HEK293T (cell line): ENCODE data around the gene SHC4.
A peak's percentile ranks its signal among the peaks of the same experiment; 100 is the strongest.

Experiments used
- CTCF ChIA-PET: fragments of 350-600 bp; formaldehyde crosslinking; extraction: SDS; loops from one replicate; lab custom pipeline; 2021; ENCODE audit warnings: antibody characterized with exemption, inconsistent platforms; lab: Yijun Ruan, JAX
- POLR2A ChIA-PET: fragments of 350-600 bp; formaldehyde crosslinking; extraction: SDS; loops from one replicate; lab custom pipeline; 2020; ENCODE audit warnings: antibody characterized with exemption, inconsistent platforms; lab: Yijun Ruan, JAX
- DNase-seq: peaks from one replicate; pipeline ENCODE4 v3.0.0; 2012; ENCODE audit warnings: mixed read lengths; ENCODE audit errors: extremely low spot score
- ARNT ChIP-seq: fragments of 450-650 bp; IDR thresholded peaks from 2 replicates; pipeline ENCODE4 v1.6.1; 2017; ENCODE audit warnings: mild to moderate bottlenecking
- BHLHE40 ChIP-seq: fragments of 450-650 bp; IDR thresholded peaks from 2 replicates; pipeline ENCODE4 v1.6.1; 2016; ENCODE audit warnings: mild to moderate bottlenecking, moderate library complexity, borderline replicate concordance
- CTBP1 ChIP-seq: fragments of 450-650 bp; IDR thresholded peaks from 2 replicates; pipeline ENCODE4 v1.6.1; 2016; ENCODE audit warnings: borderline replicate concordance
- ELF4 ChIP-seq: fragments of 450-650 bp; IDR thresholded peaks from 2 replicates; pipeline ENCODE4 v1.6.1; 2017; ENCODE audit warnings: antibody characterized with exemption
- FOXA1 ChIP-seq: fragments of 450-650 bp; IDR thresholded peaks from 2 replicates; pipeline ENCODE4 v1.6.1; 2016; ENCODE audit warnings: mild to moderate bottlenecking
- FOXK2 ChIP-seq: fragments of 450-650 bp; IDR thresholded peaks from 2 replicates; pipeline ENCODE4 v1.6.1; 2016; ENCODE audit warnings: mild to moderate bottlenecking
- FOXM1 ChIP-seq: fragments of 450-650 bp; IDR thresholded peaks from 2 replicates; pipeline ENCODE4 v1.6.1; 2017; ENCODE audit warnings: mild to moderate bottlenecking, borderline replicate concordance
- HDGF ChIP-seq: fragments of 450-650 bp; IDR thresholded peaks from 2 replicates; pipeline ENCODE4 v1.6.1; 2017; ENCODE audit warnings: antibody characterized with exemption, borderline replicate concordance
- L3MBTL2 ChIP-seq: fragments of 450-650 bp; conservative IDR thresholded peaks from 2 replicates; pipeline ENCODE4 v1.6.1; 2016; ENCODE audit warnings: mild to moderate bottlenecking
- LEF1 ChIP-seq: fragments of 450-650 bp; IDR thresholded peaks from 2 replicates; pipeline ENCODE4 v1.6.1; 2017; ENCODE audit warnings: mild to moderate bottlenecking, borderline replicate concordance
- NFRKB ChIP-seq: fragments of 450-650 bp; IDR thresholded peaks from 2 replicates; pipeline ENCODE4 v1.6.1; 2016; ENCODE audit warnings: mild to moderate bottlenecking, moderate library complexity
- PKNOX1 ChIP-seq: fragments of 450-650 bp; IDR thresholded peaks from 2 replicates; pipeline ENCODE4 v1.6.1; 2016
- SP1 ChIP-seq: fragments of 450-650 bp; IDR thresholded peaks from 2 replicates; pipeline ENCODE4 v1.6.1; 2017
- SUZ12 ChIP-seq: fragments of 450-650 bp; IDR thresholded peaks from 2 replicates; pipeline ENCODE4 v1.6.1; 2016; ENCODE audit warnings: mild to moderate bottlenecking
- TARDBP ChIP-seq: fragments of 450-650 bp; IDR thresholded peaks from 2 replicates; pipeline ENCODE4 v1.6.1; 2016
- ZNF384 ChIP-seq: fragments of 450-650 bp; IDR thresholded peaks from 2 replicates; pipeline ENCODE4 v1.6.1; 2016

Gene SHC4

DNA sequence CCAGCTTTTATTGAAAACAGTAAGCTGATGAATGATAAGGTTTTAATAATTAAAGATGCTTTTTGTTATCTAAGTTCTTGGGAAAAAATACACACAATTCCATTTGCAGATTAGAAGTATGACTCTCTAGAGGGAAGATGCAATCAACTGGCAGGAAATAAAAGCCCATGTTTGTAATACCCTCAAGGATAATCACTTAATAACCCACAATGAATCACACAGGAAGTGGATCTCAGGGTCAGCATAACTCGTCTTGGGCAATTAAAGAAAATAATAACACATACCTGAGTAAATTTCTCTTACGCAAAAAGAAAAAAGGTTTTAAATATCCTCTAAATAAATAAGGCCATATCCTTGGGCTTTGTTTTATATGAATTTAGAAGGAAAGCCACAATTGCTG, 95.2 kb downstream of the SHC4 start:
- ChIA-PET POLR2A (interaction anchor here (5.4 kb wide), 1 partner anchor 9 kb away, joined by 33 read pairs; the partner anchor contains the start of gene EID1), CTCF (no interaction called here)
- TF ChIP-seq SP1: no peak
- TF ChIP-seq SUZ12: no peak
- TF ChIP-seq FOXM1: no peak
- TF ChIP-seq FOXK2: no peak
- no peak for TF ChIP-seq CTBP1
- no peak for TF ChIP-seq HDGF
- TF ChIP-seq ARNT: no peak
- no peak for DNase-seq

DNA sequence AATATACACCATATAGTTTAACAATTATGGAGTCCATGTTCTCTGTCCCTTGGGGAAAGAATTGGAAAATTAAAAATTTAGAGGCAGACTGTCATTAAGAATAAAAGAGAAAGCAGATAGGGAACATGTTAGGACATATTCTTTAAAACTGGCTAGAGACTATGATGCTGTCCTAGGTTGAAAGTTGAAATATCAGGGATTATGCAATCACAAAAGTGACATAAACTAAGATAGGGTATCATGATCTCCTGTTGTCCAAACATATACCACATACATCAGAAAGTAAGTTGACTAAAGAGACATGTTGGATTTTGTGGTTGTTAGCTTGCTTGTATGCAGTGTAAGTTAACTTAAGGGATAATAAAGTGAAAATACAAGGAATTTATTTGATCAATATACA, 95.7 kb downstream of the SHC4 start:
- no peak for DNase-seq
- TF ChIP-seq TARDBP (no peak), ARNT (no peak)
- CTCF ChIA-PET: no interaction called here
- POLR2A ChIA-PET: interaction anchor here (5.4 kb wide), 1 partner anchor 10 kb away, joined by 33 read pairs; the partner anchor contains the start of gene EID1

DNA sequence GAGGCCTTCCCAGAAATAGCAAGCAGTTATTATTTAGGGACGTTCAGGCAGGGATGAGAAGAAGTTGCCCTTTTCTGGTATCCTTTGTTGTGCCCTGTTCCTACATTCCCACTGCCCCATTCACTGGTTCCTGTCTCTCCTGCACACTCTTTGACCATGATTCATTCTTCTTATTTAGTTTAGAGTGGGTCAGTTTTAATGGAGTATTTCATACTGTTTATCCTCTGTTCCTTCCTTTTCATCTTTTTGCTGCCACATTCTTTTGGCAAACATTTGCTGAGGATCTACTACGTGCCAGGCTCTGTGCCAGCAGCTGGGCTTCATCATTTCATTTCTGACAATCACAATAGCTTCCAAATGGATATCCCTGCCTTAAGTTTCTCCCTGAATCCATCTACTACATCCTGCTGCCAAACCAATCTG, 97.6 kb downstream of the SHC4 start:
- TF ChIP-seq CTBP1 (no peak), FOXA1 (no peak), FOXM1 (no peak), PKNOX1 (no peak), ELF4 (no peak), ARNT (no peak), TARDBP (no peak), ZNF384 (no peak), NFRKB (no peak), SUZ12 (no peak), BHLHE40 (no peak), SP1 (no peak), LEF1 (no peak)
- CTCF ChIA-PET: interaction anchor here (2.7 kb wide), 1 partner anchor 109 kb away, joined by 7 read pairs; no protein-coding TSS in a partner anchor
- no peak for DNase-seq
- POLR2A ChIA-PET: interaction anchor here (1.4 to 5.4 kb wide), 2 partner anchors 12 to 110 kb away, joined by 8 to 33 read pairs; partner anchors contain the start of gene EID1

DNA sequence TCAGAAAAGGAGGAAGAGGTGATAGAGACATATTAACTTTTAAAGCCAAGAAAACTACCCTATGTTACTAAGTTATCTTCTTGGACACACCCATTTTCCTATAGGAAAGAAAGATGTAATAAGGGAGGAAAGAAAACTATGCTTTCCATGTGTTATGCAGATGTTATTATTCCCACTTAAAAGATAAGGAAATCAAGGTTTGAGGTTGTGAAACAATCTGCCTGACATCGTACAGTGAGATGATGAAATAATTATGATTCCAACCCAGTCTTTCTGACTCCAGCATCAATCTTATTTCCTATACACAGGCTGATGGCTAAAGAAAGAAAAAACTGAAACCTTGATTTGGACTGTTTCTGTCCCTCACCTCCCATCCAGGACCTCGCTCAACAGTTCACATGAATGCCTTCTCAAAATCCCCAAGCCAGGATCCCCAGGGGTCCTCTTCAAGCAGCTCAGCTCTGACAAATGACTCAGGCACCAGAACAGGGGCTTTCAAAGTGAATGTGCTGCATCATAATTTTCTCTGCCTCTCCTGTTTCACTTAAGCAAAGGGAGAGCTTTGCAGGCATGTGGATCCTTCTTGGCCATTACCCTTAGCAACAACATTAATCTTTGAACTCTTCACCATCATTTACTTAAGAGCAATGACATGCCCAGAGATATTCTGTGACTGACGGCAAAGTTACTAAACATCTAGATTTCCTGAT, 98.2 kb downstream of the SHC4 start:
- DNase-seq: no peak
- CTCF ChIA-PET: interaction anchor here (2.7 kb wide), 1 partner anchor 110 kb away, joined by 7 read pairs; no protein-coding TSS in a partner anchor
- POLR2A ChIA-PET: interaction anchor here (1.4 to 5.4 kb wide), 2 partner anchors 12 to 110 kb away, joined by 8 to 33 read pairs; partner anchors contain the start of gene EID1
- TF ChIP-seq TARDBP: no peak

DNA sequence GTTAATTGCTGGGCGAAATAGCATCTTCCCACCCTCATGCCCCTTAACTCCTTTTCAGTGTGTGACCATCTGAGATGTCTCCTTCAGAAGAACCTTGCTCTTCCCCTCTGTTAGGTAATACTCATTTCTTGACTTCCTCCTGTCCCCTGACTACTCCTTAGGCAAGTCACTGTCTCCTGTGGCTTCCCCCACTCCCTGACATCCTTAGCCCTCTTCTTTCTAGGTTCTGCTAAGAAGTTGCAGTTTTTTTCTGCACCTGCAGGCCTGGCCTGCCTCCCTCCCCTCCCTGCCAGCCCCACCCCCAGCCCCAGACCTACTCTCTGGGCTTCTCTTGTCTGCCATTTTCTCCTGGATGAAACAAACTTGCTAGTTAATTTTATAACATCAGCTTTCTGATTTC, 101.0 kb downstream of the SHC4 start:
- CTCF ChIA-PET: interaction anchor here (1.7 to 2.2 kb wide), 2 partner anchors 102 to 110 kb away, joined by 4 to 12 read pairs; partner anchors contain the start of gene SHC4
- TF ChIP-seq L3MBTL2: no peak
- TF ChIP-seq LEF1: no peak
- no peak for TF ChIP-seq FOXA1
- TF ChIP-seq TARDBP: no peak
- TF ChIP-seq NFRKB: no peak
- TF ChIP-seq ELF4: no peak
- TF ChIP-seq HDGF: no peak
- TF ChIP-seq FOXK2: no peak
- no peak for TF ChIP-seq FOXM1
- no peak for TF ChIP-seq ZNF384
- TF ChIP-seq SUZ12: no peak
- no peak for TF ChIP-seq BHLHE40
- no peak for TF ChIP-seq SP1
- TF ChIP-seq CTBP1: no peak
- no peak for TF ChIP-seq PKNOX1
- no peak for TF ChIP-seq ARNT
- POLR2A ChIA-PET: no interaction called here
- no peak for DNase-seq

- TF ChIP-seq ARNT (no peak), CTBP1 (no peak), FOXA1 (no peak), FOXM1 (no peak), ZNF384 (no peak), BHLHE40 (no peak), HDGF (no peak), PKNOX1 (no peak), L3MBTL2 (no peak)
- ChIA-PET POLR2A (interaction anchor here (0.7 kb wide), 1 partner anchor 16 kb away, joined by 4 read pairs; the partner anchor contains the start of gene EID1), CTCF (interaction anchor here (0.6 to 2.2 kb wide), 7 partner anchors 98 to 561 kb away, joined by 3 to 12 read pairs (median 4); partner anchors contain the start of genes FGF7 and SHC4)
- peak; percentile 45 for DNase-seq
These were observed 101.8 kb downstream of the SHC4 start for GRCh38 chr15:48861813-48862431.
